SKM-1 (cell line): ENCODE measurements around the gene VSNL1.
"Not testable (repeated sequence)": the region's sequence is repeated elsewhere in the genome, so short reads cannot be mapped to it uniquely, and the experiment has no call there.

Experiments used
- DNase-seq: peaks from one replicate; lab custom pipeline; 2025; ENCODE audit not compliant: unreplicated experiment; lab: John Stamatoyannopoulos, UW

VSNL1 gene

GRCh38 chr2:17541531-17541950 is 1.0 kb downstream of the VSNL1 start:
- no peak for DNase-seq

- no peak for DNase-seq
Observed at GRCh38 chr2:17542471-17542870, 2.0 kb downstream of the VSNL1 start.

- DNase-seq = no peak
Observed at GRCh38 chr2:17543131-17543660, 2.7 kb downstream of the VSNL1 start.

- DNase-seq = no peak
Observed at GRCh38 chr2:17543848-17544247, 3.4 kb downstream of the VSNL1 start.

GRCh38 chr2:17544256-17544655 is 3.8 kb downstream of the VSNL1 start:
- DNase-seq = no peak

- no peak for DNase-seq
Observed at GRCh38 chr2:17545680-17546613, 5.5 kb downstream of the VSNL1 start.

- no peak for DNase-seq
Observed at GRCh38 chr2:17547237-17547636, 6.7 kb downstream of the VSNL1 start.

- DNase-seq = no peak
Observed at GRCh38 chr2:17547737-17548136, 7.2 kb downstream of the VSNL1 start.

- no peak for DNase-seq
Observed at GRCh38 chr2:17550907-17551306, 10.4 kb downstream of the VSNL1 start.

GRCh38 chr2:17555150-17555549 is 14.7 kb downstream of the VSNL1 start:
- DNase-seq = no peak

- DNase-seq = no peak
Observed at GRCh38 chr2:17557596-17557995, 17.1 kb downstream of the VSNL1 start.

- no peak for DNase-seq
Observed at GRCh38 chr2:17558053-17558452, 17.6 kb downstream of the VSNL1 start.

- no peak for DNase-seq
Observed at GRCh38 chr2:17558878-17559277, 18.4 kb downstream of the VSNL1 start.

- DNase-seq = not testable (repeated sequence)
Observed at GRCh38 chr2:17565726-17566125, 25.2 kb downstream of the VSNL1 start.

GRCh38 chr2:17571681-17572080 is 31.2 kb downstream of the VSNL1 start:
- DNase-seq = no peak

GRCh38 chr2:17573085-17573803 is 32.7 kb downstream of the VSNL1 start:
- DNase-seq = no peak

- no peak for DNase-seq
Observed at GRCh38 chr2:17573804-17574175, 33.3 kb downstream of the VSNL1 start.

GRCh38 chr2:17574406-17575073 is 34.0 kb downstream of the VSNL1 start:
- DNase-seq = no peak

GRCh38 chr2:17576802-17577201 is 36.3 kb downstream of the VSNL1 start:
- DNase-seq = no peak

- no peak for DNase-seq
Observed at GRCh38 chr2:17578466-17578928, 38.0 kb downstream of the VSNL1 start.

GRCh38 chr2:17579605-17580318 is 39.3 kb downstream of the VSNL1 start:
- DNase-seq = no peak
